GM12891 (cell line): ENCODE measurements around the gene SSTR5.
A peak's percentile ranks its signal among the peaks of the same experiment; 100 is the strongest.

Experiments
- DNase-seq: peaks from one replicate; pipeline ENCODE4 v3.0.0; 2011; ENCODE audit warnings: low spot score; ENCODE audit not compliant: insufficient read length
- FAIRE-seq: peaks from 2 replicates; lab custom pipeline; 2011; peaks lifted over from hg19 to GRCh38; lab: Jason Lieb, UNC
- PAX5 ChIP-seq: IDR thresholded peaks from 2 replicates; pipeline ENCODE4 v1.6.1; 2011; ENCODE audit warnings: low read length, moderate library complexity, mild to moderate bottlenecking; ENCODE audit not compliant: insufficient read depth, severe bottlenecking
- POLR2A ChIP-seq: IDR thresholded peaks from 2 replicates; pipeline ENCODE4 v1.6.1; 2011; ENCODE audit warnings: low read depth, low read length, control low read depth
- POLR2AphosphoS5 ChIP-seq: IDR thresholded peaks from 2 replicates; pipeline ENCODE4 v1.6.1; 2011; ENCODE audit warnings: low read depth, low read length, control low read depth
- POU2F2 ChIP-seq: IDR thresholded peaks from 2 replicates; pipeline ENCODE4 v1.6.1; 2011; ENCODE audit warnings: low read depth, mild to moderate bottlenecking, control low read depth, low read length, moderate library complexity
- SPI1 ChIP-seq: IDR thresholded peaks from 2 replicates; pipeline ENCODE4 v1.6.1; 2011; ENCODE audit warnings: low read depth, low read length, control low read depth
- TAF1 ChIP-seq: IDR thresholded peaks from 2 replicates; pipeline ENCODE4 v1.6.1; 2011; ENCODE audit warnings: low read depth, low read length, control low read depth

SSTR5 gene

DNA sequence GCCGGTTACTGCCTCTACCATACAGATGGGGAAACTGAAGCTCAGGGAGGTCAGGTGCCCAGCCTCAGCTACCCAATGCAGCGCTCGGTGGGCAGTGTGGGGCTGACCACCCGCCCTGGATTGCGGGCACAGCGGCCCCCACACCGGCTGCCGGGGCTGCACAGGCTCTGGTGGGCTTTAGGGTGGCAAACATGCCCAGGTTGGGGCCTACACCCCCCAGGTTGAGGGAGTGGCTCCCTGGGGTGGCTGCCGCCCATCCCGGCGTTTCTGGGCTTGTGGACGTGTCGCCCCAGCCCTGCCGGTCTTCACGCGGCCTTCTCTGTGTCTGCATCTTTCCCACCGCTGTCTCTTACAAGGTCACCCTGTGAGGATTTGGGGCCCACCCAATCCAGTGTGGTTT, 40.9 kb upstream of the SSTR5 start:
- FAIRE-seq: no peak
- no peak for TF ChIP-seq SPI1
- no peak for TF ChIP-seq TAF1
- TF ChIP-seq POU2F2: no peak
- DNase-seq: no peak

DNA sequence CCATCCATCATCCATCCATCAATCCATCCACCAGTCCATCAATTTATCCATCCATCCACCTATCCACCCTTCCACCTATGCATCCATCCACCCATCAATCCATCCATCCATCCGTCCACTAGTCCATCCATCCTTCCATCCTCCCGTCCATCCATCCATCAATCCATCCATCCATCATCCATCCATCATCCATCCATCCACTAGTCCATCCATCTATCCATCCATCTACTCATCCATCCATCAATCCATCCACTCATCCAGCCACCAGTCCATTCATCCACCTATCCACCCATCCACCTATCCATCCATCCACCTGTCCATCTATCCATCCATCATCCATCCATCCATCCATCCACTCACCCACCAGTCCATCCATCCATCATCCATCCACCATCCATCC, 39.9 kb upstream of the SSTR5 start:
- TF ChIP-seq POLR2A (no peak), TAF1 (no peak), SPI1 (no peak), PAX5 (no peak), POLR2AphosphoS5 (no peak), POU2F2 (no peak)
- DNase-seq: no peak
- FAIRE-seq: no peak

DNA sequence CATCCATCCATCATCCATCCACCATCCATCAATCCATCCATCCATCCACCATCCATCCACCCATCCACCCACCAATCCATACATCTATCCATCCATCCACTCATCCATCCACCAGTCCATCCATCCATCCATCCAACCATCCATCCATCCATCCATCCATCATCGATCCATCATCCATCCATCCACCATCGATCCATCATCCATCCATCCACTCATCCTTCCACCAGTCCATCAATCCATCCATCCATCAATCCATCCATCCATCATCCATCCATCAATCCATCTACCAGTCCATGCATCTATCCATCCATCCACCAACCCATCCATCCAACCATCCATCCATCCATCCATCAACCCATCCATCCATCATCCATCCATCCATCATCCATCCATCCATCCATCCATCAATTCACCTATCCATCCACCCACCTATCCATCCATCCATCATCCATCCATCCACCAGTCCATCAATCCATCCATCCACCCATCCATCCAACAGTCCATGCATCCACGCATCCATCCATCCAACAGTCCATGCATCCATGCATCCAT, 39.3 kb upstream of the SSTR5 start:
- TF ChIP-seq SPI1 (no peak), POLR2AphosphoS5 (no peak), TAF1 (no peak), POLR2A (no peak), POU2F2 (no peak), PAX5 (no peak)
- DNase-seq: no peak
- FAIRE-seq: peak; percentile 38

DNA sequence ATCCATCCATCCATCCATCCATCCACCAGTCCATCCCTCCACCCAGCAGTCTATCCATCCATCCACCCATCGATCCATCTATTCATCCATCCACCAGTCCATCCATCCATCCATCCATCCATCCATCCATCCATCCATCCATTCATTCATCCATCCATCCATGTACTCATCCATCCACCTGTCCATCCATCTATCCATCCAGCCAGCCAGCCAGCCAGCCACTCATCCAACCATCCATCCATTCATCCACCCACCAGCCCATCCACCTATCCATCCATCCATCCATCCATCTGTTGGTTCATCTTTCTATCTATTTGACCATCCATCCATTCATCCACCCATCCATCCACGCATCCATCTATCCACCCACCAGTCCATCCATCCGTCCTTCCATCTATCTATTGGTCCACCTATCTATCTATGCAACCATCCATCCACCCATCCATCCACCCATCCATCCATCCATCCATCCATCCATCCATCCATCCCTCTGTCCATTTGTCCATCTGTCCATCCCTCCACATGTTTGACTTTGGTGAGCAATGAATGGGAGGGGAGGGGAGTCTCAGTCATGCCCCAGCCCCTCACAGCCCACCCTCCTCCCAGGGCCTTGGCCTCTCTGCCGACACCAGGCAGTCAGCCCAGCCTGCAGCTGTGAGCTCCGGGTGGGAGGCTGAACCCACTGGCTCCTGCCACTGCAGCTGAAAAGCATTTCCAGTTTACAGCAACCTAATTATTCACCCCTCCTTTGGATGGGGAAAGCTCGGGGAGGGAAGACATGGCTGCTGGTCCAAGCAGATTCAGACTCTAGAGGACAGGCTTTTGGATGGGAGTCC, 38.1 kb upstream of the SSTR5 start:
- FAIRE-seq: no peak
- TF ChIP-seq SPI1: no peak
- no peak for TF ChIP-seq PAX5
- TF ChIP-seq POU2F2: no peak
- DNase-seq: no peak

- no peak for TF ChIP-seq POU2F2
- TF ChIP-seq TAF1: no peak
- no peak for TF ChIP-seq POLR2A
- TF ChIP-seq PAX5: no peak
- no peak for TF ChIP-seq SPI1
- TF ChIP-seq POLR2AphosphoS5: no peak
- DNase-seq (no peak), FAIRE-seq (no peak)
Observed at GRCh38 chr16:1035066-1035415, 37.5 kb upstream of the SSTR5 start.

DNA sequence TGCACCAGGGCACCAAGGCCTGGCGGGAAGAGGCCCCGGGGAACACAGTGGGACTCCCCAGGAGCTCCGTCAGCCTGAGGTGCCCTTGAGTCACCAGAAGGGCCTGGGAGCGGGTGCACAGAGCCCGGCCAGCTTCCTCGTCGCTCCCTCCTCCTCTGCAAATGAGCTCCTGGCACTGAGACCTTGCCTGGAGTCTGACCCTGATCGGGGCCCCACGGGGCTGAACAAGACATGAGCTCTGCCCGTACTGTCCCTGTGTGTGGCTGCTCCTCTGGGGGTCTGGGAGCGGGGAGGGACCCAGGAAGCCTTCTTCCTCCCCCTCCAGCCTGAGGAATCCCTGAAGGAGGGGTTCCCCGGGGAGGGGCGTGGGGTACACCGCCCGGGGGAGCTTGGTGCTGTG, 36.4 kb upstream of the SSTR5 start:
- FAIRE-seq: no peak
- TF ChIP-seq POLR2A (no peak), PAX5 (no peak), POU2F2 (no peak), POLR2AphosphoS5 (no peak), TAF1 (no peak), SPI1 (no peak)
- no peak for DNase-seq

DNA sequence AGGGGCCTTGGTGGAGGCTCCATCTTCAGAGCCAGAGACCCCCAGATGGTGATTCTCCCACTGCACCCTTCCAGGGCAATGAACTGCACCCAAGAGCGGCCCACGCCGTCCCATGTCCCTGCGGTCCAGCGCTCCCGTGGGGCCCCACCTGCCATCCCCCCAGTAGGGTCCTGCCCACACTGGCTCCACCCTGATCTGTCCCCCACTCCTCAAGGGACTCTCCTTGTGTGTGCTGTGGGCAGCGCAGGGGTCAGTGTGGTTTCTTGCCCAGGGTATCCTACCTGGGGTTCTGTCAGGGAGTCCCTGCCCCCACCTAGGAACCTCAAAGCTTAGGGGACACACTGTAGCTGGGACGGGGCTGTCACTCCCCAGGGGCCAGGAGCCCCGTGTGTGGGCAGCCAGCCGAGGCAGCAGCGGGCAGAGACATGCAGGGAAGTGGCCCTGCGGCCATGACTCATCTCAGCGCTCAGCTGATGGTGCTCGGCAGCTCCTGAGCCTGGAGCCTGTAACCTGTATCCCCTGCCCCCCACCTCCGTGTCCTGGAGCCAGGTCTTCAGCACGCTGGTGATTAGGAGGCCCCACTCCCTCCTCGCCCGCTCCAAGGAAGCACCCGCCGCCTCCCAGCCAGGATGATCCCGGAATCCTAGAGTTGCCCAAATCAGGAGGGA, 35.7 kb upstream of the SSTR5 start:
- TF ChIP-seq SPI1: no peak
- TF ChIP-seq PAX5: no peak
- no peak for TF ChIP-seq POU2F2
- TF ChIP-seq POLR2AphosphoS5: no peak
- TF ChIP-seq POLR2A: no peak
- TF ChIP-seq TAF1: no peak
- DNase-seq (no peak), FAIRE-seq (no peak)

DNA sequence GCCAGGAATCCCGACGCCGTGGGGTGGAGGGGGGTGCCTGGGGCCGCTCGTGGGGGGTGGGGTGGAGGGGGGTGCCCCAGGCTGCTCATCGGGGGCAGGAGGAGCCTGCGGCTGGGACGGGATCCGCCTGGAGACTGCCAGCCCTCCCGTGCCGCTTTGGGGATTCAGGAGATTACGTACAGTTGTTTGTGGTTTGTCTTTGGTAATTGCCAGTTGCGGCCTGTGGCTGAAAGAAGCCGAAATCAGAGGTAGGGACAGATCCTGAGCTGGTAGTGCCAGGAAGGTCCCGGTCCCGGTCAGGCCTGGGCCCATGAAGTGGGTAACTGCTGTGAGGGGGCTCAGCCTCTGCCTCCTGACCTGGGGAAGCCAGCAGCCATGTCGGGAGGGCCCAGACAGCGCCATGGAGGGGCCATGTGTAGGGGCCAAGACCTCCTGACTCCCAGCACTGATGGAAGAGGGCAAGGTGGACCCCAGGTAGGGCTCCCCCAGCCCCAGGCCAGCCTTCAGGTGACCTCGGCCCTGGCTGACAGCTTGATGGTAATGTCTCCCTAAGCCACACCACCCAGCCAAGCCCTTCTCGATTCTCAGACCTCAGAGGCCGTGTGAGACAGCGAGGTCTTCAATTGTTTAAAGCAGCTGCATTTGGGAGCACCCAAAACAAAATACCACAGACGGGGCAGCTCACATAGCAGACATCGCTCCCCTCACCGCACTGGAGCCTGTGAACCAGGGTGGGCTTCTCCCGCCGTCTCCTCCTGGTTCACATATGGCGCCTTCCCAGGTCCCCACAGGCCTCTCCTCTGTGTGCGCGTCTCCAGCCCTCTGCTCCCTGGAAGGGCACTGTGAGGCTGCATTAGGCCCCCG, 34.9 kb upstream of the SSTR5 start:
- DNase-seq (no peak), FAIRE-seq (no peak)
- TF ChIP-seq POU2F2: no peak
- TF ChIP-seq PAX5: no peak
- TF ChIP-seq SPI1: no peak
- TF ChIP-seq POLR2AphosphoS5: no peak
- no peak for TF ChIP-seq POLR2A
- TF ChIP-seq TAF1: no peak

- no peak for DNase-seq
- no peak for FAIRE-seq
- TF ChIP-seq POLR2A: no peak
- no peak for TF ChIP-seq TAF1
- no peak for TF ChIP-seq SPI1
- no peak for TF ChIP-seq POLR2AphosphoS5
- no peak for TF ChIP-seq POU2F2
- TF ChIP-seq PAX5: no peak
Observed at GRCh38 chr16:1038932-1039331, 33.6 kb upstream of the SSTR5 start.
